ENCODE data around the gene CHAF1B. TPM values are rescaled to one million over a fixed set of nuclear protein-coding genes. Genes with fewer than 3 reads are reported as not detected.

Gene CHAF1B
- total RNA-seq, 3 donors from 2014 or later = 0.64 to 2.8 (median 1.6) TPM

- intact Hi-C loops (cut with DNase I; ENCODE audit: low total_unique reads) = no loop called here
- Histone ChIP-seq H3K27me3 (no peaks in the 10 kb centered on the region), H3K27ac (no peak overlapping the region), H3K4me3 (no peak overlapping the region), H3K36me3 (peaks cover 5% of the 10 kb centered on the region), H3K4me1 (no peaks in the 10 kb centered on the region), H3K9me3 (no peaks in the 10 kb centered on the region)
- no peak for TF ChIP-seq POLR2AphosphoS5 (IDR thresholded peaks at IDR 0.05)
- no peak for TF ChIP-seq POLR2A (IDR thresholded peaks at IDR 0.05)
- TF ChIP-seq CTCF (IDR thresholded peaks at IDR 0.05) = no peak
- DNase-seq (ENCODE audit: low spot score in 2 of 2) = no peak
Measured at GRCh38 chr21:36347278-36347961, 37.8 kb upstream of the CHAF1B start.

- Histone ChIP-seq H3K9me3 (no peaks in the 10 kb centered on the region), H3K27ac (no peak overlapping the region), H3K27me3 (no peaks in the 10 kb centered on the region), H3K4me1 (no peaks in the 10 kb centered on the region), H3K36me3 (peaks cover 5% of the 10 kb centered on the region), H3K4me3 (no peak overlapping the region)
- DNase-seq (ENCODE audit: low spot score in 2 of 2) = no peak
- intact Hi-C loops (cut with DNase I; ENCODE audit: low total_unique reads) = no loop called here
- TF ChIP-seq CTCF (IDR thresholded peaks at IDR 0.05) (no peak), POLR2A (IDR thresholded peaks at IDR 0.05) (no peak), POLR2AphosphoS5 (IDR thresholded peaks at IDR 0.05) (no peak)
Measured at GRCh38 chr21:36347962-36348328, 37.2 kb upstream of the CHAF1B start.

GRCh38 chr21:36349315-36349714, 35.9 kb upstream of the CHAF1B start:
- Histone ChIP-seq H3K27ac (no peak overlapping the region), H3K4me3 (no peak overlapping the region), H3K27me3 (no peaks in the 10 kb centered on the region), H3K4me1 (no peaks in the 10 kb centered on the region), H3K36me3 (peaks cover 5% of the 10 kb centered on the region), H3K9me3 (no peaks in the 10 kb centered on the region)
- intact Hi-C loops (cut with DNase I; ENCODE audit: low total_unique reads) = no loop called here
- DNase-seq (ENCODE audit: low spot score in 2 of 2) = no peak
- TF ChIP-seq POLR2A (IDR thresholded peaks at IDR 0.05) (no peak), CTCF (IDR thresholded peaks at IDR 0.05) (no peak), POLR2AphosphoS5 (IDR thresholded peaks at IDR 0.05) (no peak)

- Histone ChIP-seq H3K27ac (no peak overlapping the region), H3K4me1 (no peaks in the 10 kb centered on the region), H3K4me3 (no peak overlapping the region), H3K36me3 (peaks cover 5% of the 10 kb centered on the region), H3K9me3 (no peaks in the 10 kb centered on the region), H3K27me3 (no peaks in the 10 kb centered on the region)
- no peak for DNase-seq (ENCODE audit: low spot score in 2 of 2)
- TF ChIP-seq CTCF (IDR thresholded peaks at IDR 0.05) (no peak), POLR2A (IDR thresholded peaks at IDR 0.05) (no peak), POLR2AphosphoS5 (IDR thresholded peaks at IDR 0.05) (no peak)
- intact Hi-C loops (cut with DNase I; ENCODE audit: low total_unique reads) = no loop called here
Measured at GRCh38 chr21:36350282-36350910, 34.8 kb upstream of the CHAF1B start.

GRCh38 chr21:36354918-36355680, 30.1 kb upstream of the CHAF1B start:
- DNase-seq (ENCODE audit: low spot score in 2 of 2) = no peak
- H3K4me1 ChIP-seq = no peaks in the 10 kb centered on the region
- TF ChIP-seq CTCF (IDR thresholded peaks at IDR 0.05) (no peak), POLR2A (IDR thresholded peaks at IDR 0.05) (no peak), POLR2AphosphoS5 (IDR thresholded peaks at IDR 0.05) (no peak)
- H3K36me3 ChIP-seq = peaks cover 3% of the 10 kb centered on the region
- no peak overlapping the region for H3K4me3 ChIP-seq
- H3K27ac ChIP-seq = no peak overlapping the region
- H3K9me3 ChIP-seq = no peaks in the 10 kb centered on the region
- intact Hi-C loops (cut with DNase I; ENCODE audit: low total_unique reads) = no loop called here
- no peaks in the 10 kb centered on the region for H3K27me3 ChIP-seq
